Keratinocyte (primary cell): Measurements from ENCODE around the gene CDH13. TPM values are rescaled to one million over a fixed set of nuclear protein-coding genes. Genes with fewer than 3 reads are reported as not detected.

Experiments
- DNase-seq: peaks from one replicate; pipeline ENCODE4 v3.0.0-alpha.2; 2011; ENCODE audit warnings: low read depth, missing footprints, low spot score
- FAIRE-seq: peaks from 2 replicates; lab custom pipeline; 2011; peaks lifted over from hg19 to GRCh38; lab: Jason Lieb, UNC
- H2AFZ ChIP-seq: 2 replicates; pipeline ENCODE4 v1.6.0; 2012; ENCODE audit warnings: low read length, control low read depth, inconsistent platforms; ENCODE audit not compliant: control insufficient read depth
- H3K27ac ChIP-seq: 2 replicates; pipeline ENCODE4 v1.5.1; 2011; ENCODE audit warnings: low read length; ENCODE audit not compliant: control insufficient read depth, insufficient read depth
- H3K27me3 ChIP-seq: 3 replicates; pipeline ENCODE4 v1.6.0; 2011; ENCODE audit warnings: low read length; ENCODE audit not compliant: control insufficient read depth, insufficient read depth; ENCODE audit errors: extremely low read depth
- H3K36me3 ChIP-seq, 2 experiments: 2 replicates in 1 of 2; 3 replicates in 1 of 2; pipeline ENCODE4 v1.5.1; 2011; ENCODE audit warnings: low read length in 2 of 2, mild to moderate bottlenecking in 1 of 2; ENCODE audit not compliant: control insufficient read depth in 2 of 2, insufficient read depth in 2 of 2; ENCODE audit errors: extremely low read depth in 1 of 2
- H3K4me1 ChIP-seq: 3 replicates; pipeline ENCODE4 v1.5.1; 2011; ENCODE audit warnings: low read length; ENCODE audit not compliant: control insufficient read depth, insufficient read depth; ENCODE audit errors: extremely low read depth
- H3K4me2 ChIP-seq: 3 replicates; pipeline ENCODE4 v1.6.0; 2011; ENCODE audit warnings: low read depth, low read length; ENCODE audit not compliant: control insufficient read depth, insufficient read depth; ENCODE audit errors: extremely low read depth
- H3K4me3 ChIP-seq, 3 experiments: fragments of 200-600 bp in 1 of 3; sonication (generic) in 1 of 3; 2 replicates in 2 of 3; 3 replicates in 1 of 3; pipeline ENCODE4 v1.5.1; 2011 to 2016; ENCODE audit warnings: low read length in 3 of 3, mild to moderate bottlenecking in 3 of 3, control low read depth in 2 of 3, inconsistent platforms in 1 of 3, low read depth in 1 of 3, mixed read lengths in 1 of 3, mixed run types in 1 of 3, moderate library complexity in 1 of 3; ENCODE audit not compliant: control insufficient read depth in 2 of 3, insufficient read depth in 2 of 3; ENCODE audit errors: extremely low read depth in 1 of 3
- H3K79me2 ChIP-seq: 2 replicates; pipeline ENCODE4 v1.6.0; 2012; ENCODE audit warnings: low read length; ENCODE audit not compliant: control insufficient read depth, insufficient read depth
- H3K9ac ChIP-seq: 3 replicates; pipeline ENCODE4 v1.6.0; 2011; ENCODE audit warnings: low read length; ENCODE audit not compliant: control insufficient read depth, insufficient read depth; ENCODE audit errors: extremely low read depth
- H3K9me1 ChIP-seq: 3 replicates; pipeline ENCODE4 v1.6.0; 2011; ENCODE audit warnings: low read length; ENCODE audit not compliant: control insufficient read depth, insufficient read depth; ENCODE audit errors: extremely low read depth
- H3K9me3 ChIP-seq: 2 replicates; pipeline ENCODE4 v1.5.1; 2012; ENCODE audit warnings: low read depth, low read length; ENCODE audit not compliant: control insufficient read depth
- H4K20me1 ChIP-seq: 3 replicates; pipeline ENCODE4 v1.6.0; 2011; ENCODE audit warnings: low read length; ENCODE audit not compliant: control insufficient read depth, insufficient read depth; ENCODE audit errors: extremely low read depth
- EZH2 ChIP-seq: IDR thresholded peaks from one replicate; pipeline ENCODE4 v1.6.1; 2012; ENCODE audit warnings: inconsistent platforms, mild to moderate bottlenecking, low read length, moderate library complexity
- dilution Hi-C: fragments of 300-500 bp; cut with MboI; formaldehyde crosslinking; loops from one replicate; pipeline ENCODE4 v1.7.0; 2020; ENCODE audit warnings: low sequenced_read_pairs; ENCODE audit not compliant: extremely low pct_ligation_motif_present
- polyA plus RNA-seq, 5 experiments: library from polyadenylated mRNA; depleted of rRNA in 3 of 5; stranded (reverse) in 3 of 5; stranded (forward) in 1 of 5; unstranded in 1 of 5; fragments of >200 nt; gene quantifications; 1 replicate in 1 of 5; 2 replicates in 3 of 5; 3 replicates in 1 of 5; pipeline versions ENCODE4 v1.2.1 to v1.2.3, GENCODE V29; 2011 to 2012; ENCODE audit warnings: missing spikeins in 2 of 5, low read depth in 1 of 5, low replicate concordance in 1 of 5
- TF ChIP-seq, protein P1 (sequence below), 3 experiments: IDR thresholded peaks in 1 of 3; conservative IDR thresholded peaks in 1 of 3; optimal IDR thresholded peaks in 1 of 3; 2 replicates in 2 of 3; 3 replicates in 1 of 3; pipeline versions ENCODE3 to v1.5.1; 2011; ENCODE audit warnings: low read length in 3 of 3, mild to moderate bottlenecking in 3 of 3, moderate library complexity in 2 of 3, control low read depth in 1 of 3, inconsistent platforms in 1 of 3; ENCODE audit not compliant: insufficient read depth in 2 of 3; ENCODE audit errors: extremely low read depth in 1 of 3

Gene CDH13
- polyA plus RNA-seq, 1 donor (not counting 4 experiments of a cell fraction or from before 2014, with no cell fraction given), result 111 TPM

DNA sequence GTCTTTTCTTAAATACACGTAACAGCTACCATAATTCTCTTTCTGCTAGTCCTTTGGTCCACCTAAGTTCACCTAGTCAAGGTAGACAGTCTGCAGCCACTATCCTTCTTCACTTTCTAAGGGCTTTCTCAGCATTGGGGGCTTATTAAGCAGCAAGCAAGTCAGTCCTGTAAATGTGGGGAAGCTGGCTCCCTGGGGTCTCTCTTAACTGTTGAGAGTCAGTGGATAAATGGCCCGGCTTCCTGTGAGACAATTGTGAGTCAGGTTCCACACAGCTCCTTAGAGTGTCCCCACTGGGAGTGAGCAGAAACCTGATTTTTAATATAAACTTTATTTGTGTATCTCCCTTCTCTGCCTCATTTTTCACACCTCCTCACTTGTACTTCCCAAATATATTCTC is 132.1 kb downstream of the CDH13 start:
- no peak for FAIRE-seq
- no peak overlapping the region for H3K9ac ChIP-seq
- peaks cover 27% of the 10 kb centered on the region for H3K79me2 ChIP-seq
- H3K9me3 ChIP-seq, result no peaks in the 10 kb centered on the region
- no peaks in the 10 kb centered on the region for H4K20me1 ChIP-seq
- DNase-seq, result no peak
- no peaks in the 10 kb centered on the region for H3K27me3 ChIP-seq
- no peak overlapping the region for H3K27ac ChIP-seq
- no peak overlapping the region for H2AFZ ChIP-seq
- no peaks in the 10 kb centered on the region for H3K9me1 ChIP-seq
- dilution Hi-C loops, result no loop called here
- peaks cover 1 to 3% of the 10 kb centered on the region in 2 experiments for H3K36me3 ChIP-seq
- H3K4me2 ChIP-seq, result no peak overlapping the region
- TF ChIP-seq, protein P1, sequence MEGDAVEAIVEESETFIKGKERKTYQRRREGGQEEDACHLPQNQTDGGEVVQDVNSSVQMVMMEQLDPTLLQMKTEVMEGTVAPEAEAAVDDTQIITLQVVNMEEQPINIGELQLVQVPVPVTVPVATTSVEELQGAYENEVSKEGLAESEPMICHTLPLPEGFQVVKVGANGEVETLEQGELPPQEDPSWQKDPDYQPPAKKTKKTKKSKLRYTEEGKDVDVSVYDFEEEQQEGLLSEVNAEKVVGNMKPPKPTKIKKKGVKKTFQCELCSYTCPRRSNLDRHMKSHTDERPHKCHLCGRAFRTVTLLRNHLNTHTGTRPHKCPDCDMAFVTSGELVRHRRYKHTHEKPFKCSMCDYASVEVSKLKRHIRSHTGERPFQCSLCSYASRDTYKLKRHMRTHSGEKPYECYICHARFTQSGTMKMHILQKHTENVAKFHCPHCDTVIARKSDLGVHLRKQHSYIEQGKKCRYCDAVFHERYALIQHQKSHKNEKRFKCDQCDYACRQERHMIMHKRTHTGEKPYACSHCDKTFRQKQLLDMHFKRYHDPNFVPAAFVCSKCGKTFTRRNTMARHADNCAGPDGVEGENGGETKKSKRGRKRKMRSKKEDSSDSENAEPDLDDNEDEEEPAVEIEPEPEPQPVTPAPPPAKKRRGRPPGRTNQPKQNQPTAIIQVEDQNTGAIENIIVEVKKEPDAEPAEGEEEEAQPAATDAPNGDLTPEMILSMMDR (optimal IDR thresholded peaks at IDR 0.05 in 1 of 3, IDR thresholded peaks at IDR 0.05 in 1 of 3, conservative IDR thresholded peaks at IDR 0.05 in 1 of 3; ENCODE audit: extremely low read depth in 1 of 3, insufficient read depth in 2 of 3, low read length in 3 of 3), result no peak
- no peak for TF ChIP-seq EZH2
- H3K4me3 ChIP-seq, result no peak overlapping the region
- peaks cover 19% of the 10 kb centered on the region for H3K4me1 ChIP-seq

DNA sequence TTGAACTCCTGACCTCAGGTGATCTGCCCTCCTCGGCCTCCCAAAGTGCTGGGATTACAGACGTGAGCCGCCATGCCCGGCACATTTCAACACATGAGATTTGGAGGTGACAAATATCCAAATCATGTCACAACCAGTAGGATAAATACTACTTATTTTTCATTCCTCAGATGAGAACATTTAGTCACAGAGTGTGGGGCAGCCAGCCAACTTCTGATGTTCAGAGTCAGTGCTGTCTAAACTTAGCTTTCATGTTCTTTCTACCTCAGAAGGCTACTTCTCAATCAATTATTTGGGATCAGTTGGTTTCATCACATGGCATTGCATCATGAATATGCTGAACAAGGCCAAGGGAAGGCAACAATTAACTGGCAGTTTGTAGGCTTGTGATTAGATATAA is 134.5 kb downstream of the CDH13 start:
- Histone ChIP-seq H3K9me3 (no peaks in the 10 kb centered on the region), H3K27ac (peak overlapping the region; percentile 11), H3K27me3 (no peaks in the 10 kb centered on the region), H3K9ac (no peak overlapping the region), H2AFZ (no peak overlapping the region), H3K4me3 (no peak overlapping the region), H3K4me2 (no peak overlapping the region), H4K20me1 (no peaks in the 10 kb centered on the region), H3K4me1 (peaks cover 15% of the 10 kb centered on the region), H3K9me1 (no peaks in the 10 kb centered on the region), H3K36me3 (peaks cover 1 to 3% of the 10 kb centered on the region in 2 experiments), H3K79me2 (peaks cover 23% of the 10 kb centered on the region)
- DNase-seq, result peak; percentile 41
- dilution Hi-C loops, result no loop called here
- TF ChIP-seq, protein P1 (optimal IDR thresholded peaks at IDR 0.05 in 1 of 3, IDR thresholded peaks at IDR 0.05 in 1 of 3, conservative IDR thresholded peaks at IDR 0.05 in 1 of 3; ENCODE audit: extremely low read depth in 1 of 3, insufficient read depth in 2 of 3, low read length in 3 of 3), result no peak
- TF ChIP-seq EZH2, result no peak
- FAIRE-seq, result peak; percentile 55
